KOPT-K1 (cell line): ENCODE measurements around the gene DRAM1.

Experiments
- H3K27ac ChIP-seq: fragments of 200-600 bp; sonication (generic); 2 replicates; pipeline ENCODE4 v1.5.1; 2016; ENCODE audit warnings: antibody characterized with exemption, mild to moderate bottlenecking, low read depth, low read length; ENCODE audit not compliant: poor library complexity, severe bottlenecking
- H3K36me3 ChIP-seq: fragments of 200-600 bp; sonication (generic); 2 replicates; pipeline ENCODE4 v1.5.1; 2017; ENCODE audit warnings: antibody characterized with exemption, mild to moderate bottlenecking, low read length, moderate library complexity; ENCODE audit not compliant: insufficient read depth
- H3K9me3 ChIP-seq: fragments of 200-600 bp; sonication (generic); 2 replicates; pipeline ENCODE4 v1.5.1; 2017; ENCODE audit warnings: antibody characterized with exemption, low read length, mild to moderate bottlenecking; ENCODE audit not compliant: insufficient read depth, poor library complexity, severe bottlenecking

The DRAM1 gene

DNA sequence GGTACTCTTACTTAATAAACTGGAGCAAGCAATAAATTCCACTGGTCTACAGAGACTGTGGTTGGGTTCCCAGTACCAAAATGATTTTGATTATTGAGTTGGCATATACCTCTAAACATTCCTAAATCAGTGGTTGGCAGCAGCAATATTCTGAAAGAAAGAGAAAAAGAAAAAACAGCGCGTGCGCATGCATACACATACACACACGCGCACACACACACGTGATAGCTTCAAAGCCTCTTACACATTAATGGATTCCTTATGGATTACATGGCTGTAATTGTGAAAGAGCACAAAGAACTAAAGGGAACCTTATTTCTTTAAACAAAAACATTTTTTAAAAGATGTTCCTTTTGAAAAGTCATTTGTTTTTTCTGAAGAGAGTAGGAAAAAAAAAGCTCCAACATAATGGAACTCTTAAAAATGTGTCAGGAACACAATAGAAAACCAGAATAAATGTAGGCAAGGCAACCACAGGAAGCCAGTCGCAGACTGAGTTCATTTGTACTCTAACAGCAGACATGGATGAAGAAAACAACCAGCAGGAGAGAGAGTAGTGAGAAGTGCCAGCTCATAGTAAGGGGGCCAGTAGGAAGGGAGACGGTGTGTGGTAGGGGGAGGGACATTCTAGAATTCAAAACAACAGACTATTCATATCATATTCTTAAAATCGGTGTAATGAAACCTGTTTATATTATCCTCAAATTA lies 80.0 kb downstream of the DRAM1 start:
- Histone ChIP-seq H3K36me3 (no peaks in the 10 kb centered on the region), H3K9me3 (peaks cover 9% of the 10 kb centered on the region), H3K27ac (no peak overlapping the region)

GRCh38 chr12:101959607-101960006 lies 82.2 kb downstream of the DRAM1 start:
- peaks cover 9% of the 10 kb centered on the region for H3K9me3 ChIP-seq
- H3K27ac ChIP-seq, result no peak overlapping the region
- no peaks in the 10 kb centered on the region for H3K36me3 ChIP-seq

- Histone ChIP-seq H3K36me3 (no peaks in the 10 kb centered on the region), H3K9me3 (peaks cover 9% of the 10 kb centered on the region), H3K27ac (no peak overlapping the region)
Observed at GRCh38 chr12:101962486-101962885, 85.1 kb downstream of the DRAM1 start.

- Histone ChIP-seq H3K9me3 (peaks cover 9% of the 10 kb centered on the region), H3K27ac (no peak overlapping the region), H3K36me3 (no peaks in the 10 kb centered on the region)
Observed at GRCh38 chr12:101963697-101964096, 86.3 kb downstream of the DRAM1 start.

GRCh38 chr12:101966496-101966895 lies 89.1 kb downstream of the DRAM1 start:
- no peak overlapping the region for H3K27ac ChIP-seq
- no peaks in the 10 kb centered on the region for H3K9me3 ChIP-seq
- no peaks in the 10 kb centered on the region for H3K36me3 ChIP-seq

DNA sequence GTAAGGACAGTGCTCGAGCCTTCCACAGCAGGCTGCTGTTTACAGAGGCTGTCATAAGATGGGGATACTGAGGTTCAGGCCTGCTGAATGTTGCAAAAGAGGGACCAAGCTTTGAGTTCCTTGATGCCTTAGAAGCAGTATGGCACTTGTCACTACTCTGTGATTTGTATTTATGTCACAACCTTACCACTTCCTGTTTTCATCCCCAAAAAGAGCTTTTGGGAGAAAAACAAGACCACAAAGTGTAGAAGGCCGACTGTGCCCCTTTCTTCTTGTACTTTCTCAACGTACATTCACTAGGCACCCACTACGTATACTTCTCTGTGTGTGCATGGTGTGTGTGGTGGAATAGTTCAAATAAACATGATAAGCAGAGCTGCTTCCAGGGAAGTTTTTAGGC lies 90.1 kb downstream of the DRAM1 start:
- Histone ChIP-seq H3K27ac (no peak overlapping the region), H3K36me3 (no peaks in the 10 kb centered on the region)

DNA sequence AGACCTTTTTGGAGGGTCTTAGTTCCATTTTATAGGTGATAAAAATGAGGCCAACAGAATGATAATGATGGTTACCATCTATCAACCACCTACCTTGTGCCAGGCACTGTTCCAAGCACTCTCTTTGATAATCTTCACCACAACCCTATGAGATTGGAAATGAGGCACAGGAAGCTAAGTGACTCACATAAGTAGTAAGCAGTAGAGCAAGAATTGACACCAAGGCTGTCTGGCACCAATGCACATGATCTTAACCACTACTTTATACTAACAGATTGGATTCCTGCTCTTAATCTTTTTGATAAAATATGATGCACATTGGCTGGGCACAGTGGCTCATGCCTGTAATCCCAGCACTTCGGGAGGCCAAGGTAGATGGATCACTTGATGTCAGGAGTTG lies 91.4 kb downstream of the DRAM1 start:
- Histone ChIP-seq H3K27ac (no peak overlapping the region), H3K36me3 (no peaks in the 10 kb centered on the region), H3K9me3 (no peaks in the 10 kb centered on the region)

More for the DNA sequence above, 90.1 kb downstream of the DRAM1 start:
- H3K9me3 ChIP-seq, result no peaks in the 10 kb centered on the region
